Mucosa of descending colon (tissue), 3 donors: Measurements from ENCODE around the gene PKIB. TPM values are rescaled to one million over a fixed set of nuclear protein-coding genes. Genes with fewer than 3 reads are reported as not detected.

Source experiments
- ATAC-seq: fragments of 200-7000 bp; cut with Tn5 transposase; one replicate; pipeline ENCODE4 v1.9.1; 2020; ENCODE audit warnings: mild to moderate bottlenecking, moderate library complexity
- DNase-seq, 3 donors: peaks; one replicate each; pipeline ENCODE4 v3.0.0-alpha.2; 2020
- H3K36me3 ChIP-seq: fragments of 200-600 bp; one replicate; pipeline ENCODE4 v1.8.0; 2021; ENCODE audit warnings: low read depth, mild to moderate bottlenecking
- H3K4me1 ChIP-seq: fragments of 200-600 bp; one replicate; pipeline ENCODE4 v1.8.0; 2021; ENCODE audit warnings: low read depth, mild to moderate bottlenecking
- H3K4me3 ChIP-seq: fragments of 200-600 bp; one replicate; pipeline ENCODE4 v1.8.0; 2021; ENCODE audit warnings: mild to moderate bottlenecking
- H3K9me3 ChIP-seq: fragments of 200-600 bp; one replicate; pipeline ENCODE4 v1.8.0; 2021; ENCODE audit warnings: mild to moderate bottlenecking
- intact Hi-C, 2 donors: fragments of 100-400 bp; cut with DNase I in 1 of 2; cut with micrococcal nuclease in 1 of 2; formaldehyde crosslinking; loops; one replicate each; pipeline versions ENCODE4 v1.11.0 to v1.11.1; 2022; cut with DNase I, micrococcal nuclease
- total RNA-seq, 3 donors: library from RNA; stranded (reverse); fragmentation: NEBNext Ultra II Directional in 2 of 3; extraction: Animal tissue kit (Norgen Biotek cat#: 25700) in 2 of 3; gene quantifications; one replicate each; pipeline versions ENCODE4 v1.2.1 to v1.2.4, GENCODE V29; 2021 to 2023
- TF ChIP-seq, protein P1 (sequence below): fragments of 200-600 bp; IDR thresholded peaks from one replicate; pipeline ENCODE4 v1.8.0; 2022; ENCODE audit warnings: antibody characterized with exemption, mild to moderate bottlenecking
- donor health status: DM: no; HTN: no; CAD: no; lungs with moderate emphysema.
- donor health status: DM: no; HTN: no; CAD: no.
- donor health status: DM: no; HTN: yes; CAD: no.

PKIB gene
- total RNA-seq, 3 donors from 2014 or later = 75.1 to 214 (median 122) TPM

DNA sequence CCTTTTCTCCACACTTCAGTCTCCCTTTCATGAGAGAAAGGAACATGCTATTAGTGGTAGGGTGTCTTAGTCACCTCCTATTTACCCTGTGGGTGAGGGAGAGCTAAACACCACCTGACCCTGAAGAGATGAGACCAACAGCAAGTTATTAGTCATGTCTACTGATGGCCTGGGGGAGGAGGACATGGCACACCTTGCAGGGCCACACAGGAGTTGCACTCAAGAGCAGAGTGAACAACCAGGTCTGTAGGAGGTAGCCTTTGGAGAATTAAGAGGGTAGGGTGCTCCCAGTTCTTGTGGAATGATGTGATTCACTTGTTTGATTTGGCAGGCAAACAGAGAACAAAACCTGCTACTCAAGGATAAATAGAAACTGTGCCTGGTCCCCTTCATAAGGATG lies 86.6 kb downstream of the PKIB start:
- intact Hi-C loops = no loop called here
- H3K4me3 ChIP-seq = no peak overlapping the region
- no peaks in the 10 kb centered on the region for H3K36me3 ChIP-seq
- ATAC-seq (peak; percentile 51), DNase-seq (no peak)
- H3K9me3 ChIP-seq = no peaks in the 10 kb centered on the region
- no peaks in the 10 kb centered on the region for H3K4me1 ChIP-seq
- TF ChIP-seq, protein P1, sequence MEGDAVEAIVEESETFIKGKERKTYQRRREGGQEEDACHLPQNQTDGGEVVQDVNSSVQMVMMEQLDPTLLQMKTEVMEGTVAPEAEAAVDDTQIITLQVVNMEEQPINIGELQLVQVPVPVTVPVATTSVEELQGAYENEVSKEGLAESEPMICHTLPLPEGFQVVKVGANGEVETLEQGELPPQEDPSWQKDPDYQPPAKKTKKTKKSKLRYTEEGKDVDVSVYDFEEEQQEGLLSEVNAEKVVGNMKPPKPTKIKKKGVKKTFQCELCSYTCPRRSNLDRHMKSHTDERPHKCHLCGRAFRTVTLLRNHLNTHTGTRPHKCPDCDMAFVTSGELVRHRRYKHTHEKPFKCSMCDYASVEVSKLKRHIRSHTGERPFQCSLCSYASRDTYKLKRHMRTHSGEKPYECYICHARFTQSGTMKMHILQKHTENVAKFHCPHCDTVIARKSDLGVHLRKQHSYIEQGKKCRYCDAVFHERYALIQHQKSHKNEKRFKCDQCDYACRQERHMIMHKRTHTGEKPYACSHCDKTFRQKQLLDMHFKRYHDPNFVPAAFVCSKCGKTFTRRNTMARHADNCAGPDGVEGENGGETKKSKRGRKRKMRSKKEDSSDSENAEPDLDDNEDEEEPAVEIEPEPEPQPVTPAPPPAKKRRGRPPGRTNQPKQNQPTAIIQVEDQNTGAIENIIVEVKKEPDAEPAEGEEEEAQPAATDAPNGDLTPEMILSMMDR = no peak

DNA sequence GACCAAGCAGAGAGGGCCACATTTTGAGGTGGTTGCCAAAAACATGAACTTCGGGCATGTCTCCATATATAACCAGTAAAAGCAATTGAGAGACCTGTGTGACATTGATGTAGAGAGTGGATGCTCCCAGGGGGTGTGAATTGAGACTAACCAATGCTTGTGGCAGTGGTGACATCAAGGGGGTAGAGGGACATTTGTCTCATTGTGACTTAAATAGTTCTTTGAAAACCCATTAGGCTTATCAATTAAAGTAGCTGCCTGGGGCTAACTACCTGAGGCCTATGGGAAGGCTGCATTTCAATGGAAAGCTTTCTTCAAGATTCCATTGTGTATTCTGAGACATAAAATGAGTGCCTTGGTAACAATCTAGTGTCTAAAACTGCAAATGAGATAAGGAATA lies 87.3 kb downstream of the PKIB start:
- Histone ChIP-seq H3K4me1 (no peaks in the 10 kb centered on the region), H3K36me3 (no peaks in the 10 kb centered on the region), H3K9me3 (no peaks in the 10 kb centered on the region), H3K4me3 (no peak overlapping the region)
- TF ChIP-seq, protein P1 = no peak
- intact Hi-C loops = no loop called here
- no peak for DNase-seq
- no peak for ATAC-seq

DNA sequence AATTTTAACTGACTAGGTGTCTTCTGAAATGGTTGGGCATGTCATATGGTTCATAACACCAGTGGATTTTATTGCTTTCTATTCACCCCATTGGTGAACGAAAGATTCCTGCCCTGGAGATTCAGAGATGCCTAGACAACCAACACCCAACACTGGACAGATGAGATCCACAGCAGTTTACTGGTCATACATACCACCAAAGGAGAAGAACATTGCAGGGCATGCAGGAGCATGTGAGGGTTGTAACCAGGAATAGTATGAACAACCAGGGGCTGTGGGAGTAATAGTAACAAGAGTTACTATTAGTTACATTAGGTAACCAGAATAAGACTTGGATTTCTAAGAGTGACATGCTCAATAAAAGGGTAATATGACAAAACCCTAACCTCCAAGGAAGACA lies 91.5 kb downstream of the PKIB start:
- ATAC-seq (no peak), DNase-seq (no peak)
- intact Hi-C loops = no loop called here
- TF ChIP-seq, protein P1 = no peak
- H3K9me3 ChIP-seq = no peaks in the 10 kb centered on the region
- no peak overlapping the region for H3K4me3 ChIP-seq
- no peaks in the 10 kb centered on the region for H3K4me1 ChIP-seq
- no peaks in the 10 kb centered on the region for H3K36me3 ChIP-seq

DNA sequence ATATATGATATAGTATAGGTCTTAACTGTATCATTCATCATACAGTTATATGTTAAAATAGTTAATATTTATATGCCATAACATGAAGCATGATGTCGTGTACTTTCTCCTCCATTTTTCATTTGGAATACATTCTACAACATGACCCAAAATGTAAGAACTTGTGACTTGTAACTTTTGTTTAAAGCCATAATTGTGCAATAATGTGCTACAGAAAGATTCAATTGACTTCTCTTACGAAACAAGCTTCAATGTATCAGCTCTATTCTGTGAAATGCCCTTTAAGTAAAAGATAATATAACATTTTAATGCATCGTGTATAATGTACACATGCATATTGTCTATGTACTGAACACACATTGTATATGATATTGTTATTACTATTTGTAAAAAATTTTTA lies 92.6 kb downstream of the PKIB start:
- H3K4me3 ChIP-seq = no peak overlapping the region
- TF ChIP-seq, protein P1 = no peak
- H3K9me3 ChIP-seq = no peaks in the 10 kb centered on the region
- no peaks in the 10 kb centered on the region for H3K4me1 ChIP-seq
- H3K36me3 ChIP-seq = no peaks in the 10 kb centered on the region
- ATAC-seq (no peak), DNase-seq (no peak)
- intact Hi-C loops = no loop called here

DNA sequence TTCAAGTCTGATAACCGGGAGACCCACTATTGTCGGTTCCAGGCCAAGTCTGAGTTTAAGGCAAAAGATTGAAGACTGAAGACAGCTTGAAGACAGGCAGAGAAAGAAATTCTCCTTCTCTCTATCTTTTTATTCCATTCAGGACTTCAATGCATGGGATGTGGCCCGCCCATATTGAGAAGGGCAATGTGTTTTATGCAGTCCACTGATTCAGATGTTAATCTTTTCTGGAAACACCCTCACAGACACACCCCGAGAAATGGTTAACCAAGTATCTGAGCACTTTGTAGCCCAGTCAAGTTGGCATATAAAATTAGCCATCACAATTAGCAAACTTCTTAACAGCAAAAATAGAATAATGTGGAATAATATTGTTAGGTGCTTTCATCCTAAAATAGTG lies 93.9 kb downstream of the PKIB start:
- TF ChIP-seq, protein P1 = no peak
- ATAC-seq = peak; percentile 60
- H3K36me3 ChIP-seq = no peaks in the 10 kb centered on the region
- no peak for DNase-seq
- no peaks in the 10 kb centered on the region for H3K9me3 ChIP-seq
- intact Hi-C loops = no loop called here
- H3K4me1 ChIP-seq = no peaks in the 10 kb centered on the region
- no peak overlapping the region for H3K4me3 ChIP-seq

DNA sequence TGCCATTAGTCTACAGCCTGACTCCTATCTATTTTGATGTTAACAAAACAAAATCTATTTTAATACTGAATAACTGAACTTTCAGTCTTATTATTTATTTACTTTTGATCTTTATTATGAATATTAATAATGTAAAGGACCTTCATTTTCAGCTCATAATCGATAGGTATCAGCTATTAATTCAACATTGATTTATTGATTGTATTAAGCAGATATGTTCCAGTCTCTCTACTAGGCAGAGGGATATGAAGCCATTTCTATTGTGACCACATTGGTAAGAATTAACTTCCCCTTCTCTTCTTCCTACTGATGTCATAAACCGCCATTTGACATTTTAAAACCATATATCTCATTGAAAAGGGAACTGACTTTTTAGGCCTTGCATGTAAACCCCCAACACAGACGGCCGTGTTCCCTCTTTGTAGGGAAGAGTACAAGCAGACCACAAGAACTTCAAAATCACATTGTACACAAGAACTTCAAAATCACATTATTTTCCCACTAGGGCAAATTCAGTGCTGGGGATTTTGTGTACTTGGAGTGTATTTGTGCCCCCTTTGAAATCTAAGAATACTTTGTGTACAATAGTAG lies 99.8 kb downstream of the PKIB start:
- DNase-seq (peak in 1 of 3 donors; percentile 8), ATAC-seq (peak; percentile 36)
- Histone ChIP-seq H3K4me3 (no peak overlapping the region), H3K9me3 (no peaks in the 10 kb centered on the region), H3K36me3 (no peaks in the 10 kb centered on the region), H3K4me1 (no peaks in the 10 kb centered on the region)
- intact Hi-C loops = no loop called here
- TF ChIP-seq, protein P1 = no peak
